Mucosa of descending colon (tissue), 3 donors: ENCODE data around the gene RNU6-9. TPM values are rescaled to one million over a fixed set of nuclear protein-coding genes. Genes with fewer than 3 reads are reported as not detected.

Experiments used
- ATAC-seq: fragments of 200-7000 bp; cut with Tn5 transposase; one replicate; pipeline ENCODE4 v1.9.1; 2020; ENCODE audit warnings: mild to moderate bottlenecking, moderate library complexity
- DNase-seq, 3 donors: peaks; one replicate each; pipeline ENCODE4 v3.0.0-alpha.2; 2020
- H3K36me3 ChIP-seq: fragments of 200-600 bp; one replicate; pipeline ENCODE4 v1.8.0; 2021; ENCODE audit warnings: low read depth, mild to moderate bottlenecking
- H3K4me1 ChIP-seq: fragments of 200-600 bp; one replicate; pipeline ENCODE4 v1.8.0; 2021; ENCODE audit warnings: low read depth, mild to moderate bottlenecking
- H3K4me3 ChIP-seq: fragments of 200-600 bp; one replicate; pipeline ENCODE4 v1.8.0; 2021; ENCODE audit warnings: mild to moderate bottlenecking
- H3K9me3 ChIP-seq: fragments of 200-600 bp; one replicate; pipeline ENCODE4 v1.8.0; 2021; ENCODE audit warnings: mild to moderate bottlenecking
- CTCF ChIP-seq: fragments of 200-600 bp; IDR thresholded peaks from one replicate; pipeline ENCODE4 v1.8.0; 2022; ENCODE audit warnings: antibody characterized with exemption, mild to moderate bottlenecking
- intact Hi-C, 2 donors: fragments of 100-400 bp; cut with DNase I in 1 of 2; cut with micrococcal nuclease in 1 of 2; formaldehyde crosslinking; loops; one replicate each; pipeline versions ENCODE4 v1.11.0 to v1.11.1; 2022; cut with DNase I, micrococcal nuclease
- total RNA-seq, 3 donors: library from RNA; stranded (reverse); fragmentation: NEBNext Ultra II Directional in 2 of 3; extraction: Animal tissue kit (Norgen Biotek cat#: 25700) in 2 of 3; gene quantifications; one replicate each; pipeline versions ENCODE4 v1.2.1 to v1.2.4, GENCODE V29; 2021 to 2023
- donor health status: DM: no; HTN: no; CAD: no; lungs with moderate emphysema.
- donor health status: DM: no; HTN: no; CAD: no.
- donor health status: DM: no; HTN: yes; CAD: no.

The RNU6-9 gene
- total RNA-seq, 3 donors from 2014 or later: not detected

- peak overlapping the region; percentile 76 for H3K4me3 ChIP-seq
- H3K4me1 ChIP-seq: peaks cover 7% of the 10 kb centered on the region
- DNase-seq: peak in 1 of 3 donors; percentile 82
- H3K36me3 ChIP-seq: peaks cover 4% of the 10 kb centered on the region
- TF ChIP-seq CTCF: no peak
- peak; percentile 36 for ATAC-seq
- intact Hi-C loops: no loop called here
- H3K9me3 ChIP-seq: no peaks in the 10 kb centered on the region
Measured at GRCh38 chr19:892243-892893, 916 bp upstream of the RNU6-9 start.

GRCh38 chr19:896434-896833 is 3.1 kb downstream of the RNU6-9 start:
- Histone ChIP-seq H3K4me1 (peaks cover 5% of the 10 kb centered on the region), H3K9me3 (no peaks in the 10 kb centered on the region), H3K4me3 (no peak overlapping the region), H3K36me3 (no peaks in the 10 kb centered on the region)
- DNase-seq: no peak
- no peak for TF ChIP-seq CTCF
- intact Hi-C loops: no loop called here
- no peak for ATAC-seq

GRCh38 chr19:896999-897398 is 3.7 kb downstream of the RNU6-9 start:
- Histone ChIP-seq H3K36me3 (no peaks in the 10 kb centered on the region), H3K9me3 (no peaks in the 10 kb centered on the region), H3K4me1 (peaks cover 5% of the 10 kb centered on the region), H3K4me3 (no peak overlapping the region)
- ATAC-seq (no peak), DNase-seq (no peak)
- TF ChIP-seq CTCF: no peak
- intact Hi-C loops: no loop called here

- no peaks in the 10 kb centered on the region for H3K9me3 ChIP-seq
- no peaks in the 10 kb centered on the region for H3K36me3 ChIP-seq
- no peak for TF ChIP-seq CTCF
Measured at GRCh38 chr19:897442-898039, 4.3 kb downstream of the RNU6-9 start.

GRCh38 chr19:898663-899062 is 5.4 kb downstream of the RNU6-9 start:
- peaks cover 2% of the 10 kb centered on the region for H3K4me1 ChIP-seq
- no peak overlapping the region for H3K4me3 ChIP-seq
- ATAC-seq: no peak
- H3K36me3 ChIP-seq: no peaks in the 10 kb centered on the region
- TF ChIP-seq CTCF: no peak
- intact Hi-C loops: no loop called here
- no peaks in the 10 kb centered on the region for H3K9me3 ChIP-seq
- DNase-seq: peak in 1 of 3 donors; percentile 70

More at GRCh38 chr19:897442-898039, 4.3 kb downstream of the RNU6-9 start:
- ATAC-seq (no peak), DNase-seq (no peak)
- intact Hi-C loops: no loop called here
- H3K4me3 ChIP-seq: no peak overlapping the region
- H3K4me1 ChIP-seq: peaks cover 5% of the 10 kb centered on the region
